ENCODE data around the gene SMARCAD1.

- no peak for TF ChIP-seq SIN3A (IDR thresholded peaks at IDR 0.05; ENCODE audit: borderline replicate concordance, low read depth, low read length)
- no peak for TF ChIP-seq CTCF (IDR thresholded peaks at IDR 0.05)
Measured at GRCh38 chr4:94160774-94161173, 46.9 kb upstream of the SMARCAD1 start.
